Transverse colon (tissue), 4 donors: ENCODE measurements around the gene MAP4K1. TPM values are rescaled to one million over a fixed set of nuclear protein-coding genes. Genes with fewer than 3 reads are reported as not detected.
A peak's percentile ranks its signal among the peaks of the same experiment; 100 is the strongest.

Source experiments
- DNase-seq: peaks from one replicate; pipeline ENCODE4 v3.0.0-alpha.2; 2019
- H3K27ac ChIP-seq, 4 donors: fragments of 200-600 bp; sonication (generic); 2 replicates each; pipeline ENCODE4 v1.5.1; 2016 to 2018; ENCODE audit warnings: inconsistent platforms in 4 of 4
- H3K27me3 ChIP-seq: fragments of 200-600 bp; sonication (generic); 2 replicates; pipeline ENCODE4 v1.5.1; 2017; ENCODE audit warnings: inconsistent platforms
- H3K36me3 ChIP-seq, 4 donors: fragments of 200-600 bp; sonication (generic); 2 replicates each; pipeline ENCODE4 v1.5.1; 2017 to 2019; ENCODE audit warnings: inconsistent platforms in 4 of 4
- H3K4me1 ChIP-seq, 4 donors: fragments of 200-600 bp; sonication (generic); 2 replicates each; pipeline ENCODE4 v1.5.1; 2017 to 2020; ENCODE audit warnings: inconsistent platforms in 4 of 4
- H3K4me3 ChIP-seq, 4 donors: fragments of 200-600 bp; sonication (generic); 1 replicate in 1 of 4; 2 replicates in 3 of 4; pipeline versions ENCODE4 v1.5.1 to v1.6.1; 2017 to 2019; ENCODE audit warnings: inconsistent platforms in 4 of 4
- H3K9me3 ChIP-seq, 2 donors: fragments of 200-600 bp; sonication (generic); 2 replicates each; pipeline ENCODE4 v1.5.1; 2017 to 2019; ENCODE audit warnings: inconsistent platforms in 2 of 2
- EP300 ChIP-seq: sonication (generic); formaldehyde crosslinking; IDR thresholded peaks from one replicate; pipeline ENCODE4 v1.6.1; 2017; ENCODE audit warnings: antibody characterized with exemption, low read depth
- POLR2A ChIP-seq: fragments of 450-650 bp; IDR thresholded peaks from one replicate; pipeline ENCODE4 v1.6.1; 2016; ENCODE audit warnings: antibody characterized with exemption, mild to moderate bottlenecking, moderate library complexity
- POLR2AphosphoS5 ChIP-seq, 3 donors: sonication (generic); formaldehyde crosslinking; IDR thresholded peaks; one replicate each; pipeline ENCODE4 v1.6.1; 2016; ENCODE audit warnings: antibody characterized with exemption in 3 of 3
- WGBS, 2 donors: methylation state at CpG; one replicate each; pipeline ENCODE4 v1.1.5; 2018; ENCODE audit warnings: low coverage in 1 of 2; 5-methylcytosine and 5-hydroxymethylcytosine counted together
- in situ Hi-C, 4 donors: fragments of 200-750 bp; cut with MboI; loops; one replicate each; pipeline versions ENCODE4 v1.15.0 to v1.15.1; 2017; ENCODE audit warnings: low sequenced_read_pairs in 3 of 4, low pct_ligation_motif_present in 1 of 4, low pct_unique_long_range_greater_than_20kb in 1 of 4
- intact Hi-C: fragments of 100-400 bp; cut with DNase I; formaldehyde crosslinking; loops from one replicate; pipeline ENCODE4 v1.15.1; 2023; ENCODE audit warnings: low total_unique reads
- total RNA-seq, 4 donors: library from RNA; depleted of rRNA; stranded (reverse); fragments of >200 nt; gene quantifications; one replicate each; pipeline ENCODE4 v1.1.0, GENCODE V29; 2016
- TF ChIP-seq, protein P1 (sequence below), 5 experiments: fragments of 200-600 bp in 3 of 5; fragments of 450-650 bp in 2 of 5; sonication (generic) in 3 of 5; IDR thresholded peaks; 1 replicate in 2 of 5; 2 replicates in 3 of 5; pipeline ENCODE4 v1.5.1; 2016 to 2017; ENCODE audit warnings: antibody characterized with exemption in 5 of 5, inconsistent platforms in 3 of 5, mild to moderate bottlenecking in 2 of 5, moderate library complexity in 1 of 5

The MAP4K1 gene
- total RNA-seq, 4 donors from 2014 or later: 4.0 to 49.0 (median 11.1) TPM; not detected in 1

DNA sequence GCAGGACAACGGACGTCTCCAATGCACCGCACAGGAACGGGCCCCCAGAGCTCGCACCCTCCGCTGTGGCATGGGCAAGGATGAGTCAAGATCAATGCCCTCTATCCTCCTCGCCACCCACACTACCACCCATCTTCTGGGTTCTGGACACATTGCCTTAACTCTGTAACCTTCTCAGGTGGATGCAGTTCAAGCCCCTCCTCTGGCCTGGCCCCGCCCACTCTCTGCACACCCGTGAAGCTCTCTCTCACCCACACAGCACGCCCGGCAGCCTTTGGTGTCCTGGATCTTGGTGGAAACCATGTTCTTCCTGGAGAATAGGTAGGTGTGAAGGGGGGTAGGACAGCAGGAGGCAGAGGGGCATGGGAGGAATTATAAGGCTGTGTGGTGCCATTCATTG lies 20.7 kb downstream of the MAP4K1 start:
- peaks cover 3 to 8% (median 6%) of the 10 kb centered on the region in 4 donors for H3K4me1 ChIP-seq
- WGBS, 2 donors: 82% methylated on average over 11 of the region's 11 CpGs; no CpG with 5 or more reads in 1 of the 2 donors
- H3K27ac ChIP-seq: no peak overlapping the region
- H3K36me3 ChIP-seq: no peaks in the 10 kb centered on the region
- TF ChIP-seq POLR2AphosphoS5 (IDR thresholded peaks at IDR 0.05) (no peak), POLR2A (no peak), EP300 (no peak)
- TF ChIP-seq, protein P1, sequence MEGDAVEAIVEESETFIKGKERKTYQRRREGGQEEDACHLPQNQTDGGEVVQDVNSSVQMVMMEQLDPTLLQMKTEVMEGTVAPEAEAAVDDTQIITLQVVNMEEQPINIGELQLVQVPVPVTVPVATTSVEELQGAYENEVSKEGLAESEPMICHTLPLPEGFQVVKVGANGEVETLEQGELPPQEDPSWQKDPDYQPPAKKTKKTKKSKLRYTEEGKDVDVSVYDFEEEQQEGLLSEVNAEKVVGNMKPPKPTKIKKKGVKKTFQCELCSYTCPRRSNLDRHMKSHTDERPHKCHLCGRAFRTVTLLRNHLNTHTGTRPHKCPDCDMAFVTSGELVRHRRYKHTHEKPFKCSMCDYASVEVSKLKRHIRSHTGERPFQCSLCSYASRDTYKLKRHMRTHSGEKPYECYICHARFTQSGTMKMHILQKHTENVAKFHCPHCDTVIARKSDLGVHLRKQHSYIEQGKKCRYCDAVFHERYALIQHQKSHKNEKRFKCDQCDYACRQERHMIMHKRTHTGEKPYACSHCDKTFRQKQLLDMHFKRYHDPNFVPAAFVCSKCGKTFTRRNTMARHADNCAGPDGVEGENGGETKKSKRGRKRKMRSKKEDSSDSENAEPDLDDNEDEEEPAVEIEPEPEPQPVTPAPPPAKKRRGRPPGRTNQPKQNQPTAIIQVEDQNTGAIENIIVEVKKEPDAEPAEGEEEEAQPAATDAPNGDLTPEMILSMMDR (IDR thresholded peaks at IDR 0.05): no peak
- H3K9me3 ChIP-seq: no peaks in the 10 kb centered on the region
- H3K4me3 ChIP-seq: no peak overlapping the region
- intact Hi-C loops: loop anchor here (5.0 kb wide), 1 partner anchor 140 kb away; no protein-coding TSS in a partner anchor
- in situ Hi-C loops: loop anchor here in 1 of 4 donors (25.0 kb wide), 1 partner anchor 615 kb away; the partner anchor contains the start of gene SYCN
- no peaks in the 10 kb centered on the region for H3K27me3 ChIP-seq
- DNase-seq: no peak

DNA sequence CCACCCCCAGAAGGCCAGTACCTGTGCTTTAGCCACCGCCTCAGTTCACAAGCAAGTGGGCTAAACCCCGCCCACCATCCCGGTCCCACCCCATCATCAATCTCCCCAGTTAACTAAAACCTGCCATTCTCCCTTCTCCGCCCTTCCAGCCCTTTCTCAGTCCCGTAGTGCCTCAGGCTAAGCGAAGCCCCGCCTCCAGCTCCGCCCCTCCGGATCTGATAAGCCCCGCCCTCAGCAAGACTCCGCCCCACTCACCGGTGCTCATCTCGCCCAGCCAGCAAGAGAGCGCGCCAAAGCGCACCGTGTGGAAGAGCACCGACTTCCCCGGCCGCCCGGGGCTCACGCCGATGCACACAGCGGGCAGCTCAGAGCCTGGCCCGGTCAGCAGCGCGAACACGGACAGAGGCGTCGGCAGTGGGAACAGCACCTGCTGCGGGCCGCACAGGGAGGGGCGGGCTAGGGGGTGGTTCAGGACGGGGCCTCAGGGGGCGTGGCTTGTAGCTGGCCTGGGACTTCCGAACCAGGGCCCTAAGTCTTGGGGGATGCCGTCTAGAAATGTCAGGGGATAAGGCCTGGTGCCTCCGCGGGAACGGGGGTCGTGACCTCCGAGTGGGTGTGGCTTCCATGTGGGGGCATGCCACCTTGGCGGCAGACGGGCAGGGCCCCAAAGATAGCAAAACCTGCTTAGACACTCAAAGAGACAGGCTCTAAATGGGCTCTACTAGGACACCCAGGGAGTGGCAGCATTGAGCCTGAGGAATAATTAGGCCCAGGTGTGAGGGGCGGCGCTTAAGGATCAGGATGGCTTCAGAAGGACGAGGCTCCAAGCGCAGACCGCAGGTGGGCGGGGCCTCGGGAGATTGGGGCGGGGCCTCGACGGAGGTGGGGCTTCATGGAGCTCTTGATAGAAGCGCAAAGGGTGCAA lies 21.4 kb downstream of the MAP4K1 start:
- Histone ChIP-seq H3K4me1 (peaks cover 3 to 8% (median 6%) of the 10 kb centered on the region in 4 donors), H3K27ac (no peak overlapping the region), H3K36me3 (no peaks in the 10 kb centered on the region), H3K9me3 (no peaks in the 10 kb centered on the region), H3K27me3 (no peaks in the 10 kb centered on the region), H3K4me3 (peak overlapping the region in 1 of 4 donors; percentile 11)
- in situ Hi-C loops: loop anchor here in 1 of 4 donors (25.0 kb wide), 1 partner anchor 616 kb away; the partner anchor contains the start of gene SYCN
- 17 to 42% methylated on average over 2 to 53 of the region's 55 CpGs for WGBS, 2 donors
- no peak for TF ChIP-seq EP300
- no peak for TF ChIP-seq POLR2A
- no peak for TF ChIP-seq POLR2AphosphoS5 (IDR thresholded peaks at IDR 0.05)
- TF ChIP-seq, protein P1 (IDR thresholded peaks at IDR 0.05): no peak
- intact Hi-C loops: loop anchor here (5.0 kb wide), 1 partner anchor 139 kb away; no protein-coding TSS in a partner anchor
- DNase-seq: peak; percentile 52

DNA sequence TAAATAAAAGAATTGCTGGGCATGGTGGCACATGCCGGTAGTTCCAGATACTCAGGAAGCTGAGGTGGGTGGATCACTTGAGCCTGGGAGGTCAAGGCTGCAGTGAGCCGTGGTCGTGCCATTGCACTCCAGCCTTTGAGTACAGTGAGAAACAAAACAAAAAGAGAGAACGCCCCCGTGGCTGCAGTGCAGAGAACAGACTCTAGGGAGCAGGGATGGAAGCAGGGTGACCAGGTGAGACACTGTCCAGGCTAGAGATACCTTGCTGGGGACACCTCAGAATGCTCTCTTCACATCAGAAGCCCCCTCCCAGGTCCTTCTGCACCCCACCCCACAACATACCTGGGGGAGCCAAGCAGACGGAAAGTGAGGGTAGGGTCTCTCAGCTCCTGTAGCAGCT lies 24.8 kb downstream of the MAP4K1 start:
- WGBS, 2 donors: 50 to 70% methylated on average over 3 to 6 of the region's 6 CpGs
- no peaks in the 10 kb centered on the region for H3K27me3 ChIP-seq
- H3K4me3 ChIP-seq: no peak overlapping the region

More for the DNA sequence above, 24.8 kb downstream of the MAP4K1 start:
- Histone ChIP-seq H3K27ac (no peak overlapping the region), H3K9me3 (no peaks in the 10 kb centered on the region), H3K36me3 (no peaks in the 10 kb centered on the region), H3K4me1 (peaks cover 3 to 8% (median 6%) of the 10 kb centered on the region in 4 donors)
- TF ChIP-seq POLR2A: no peak
- TF ChIP-seq, protein P1 (IDR thresholded peaks at IDR 0.05): no peak
- no peak for TF ChIP-seq EP300
- TF ChIP-seq POLR2AphosphoS5 (IDR thresholded peaks at IDR 0.05): no peak
- no peak for DNase-seq
- intact Hi-C loops (loop anchor here (1.0 kb wide), 1 partner anchor 17 kb away; no protein-coding TSS in a partner anchor), in situ Hi-C loops (loop anchor here in 1 of 4 donors (25.0 kb wide), 1 partner anchor 619 kb away; the partner anchor contains the start of gene SYCN)
